Upper lobe of left lung (tissue), 4 donors: ENCODE data around the gene NELFCD.

ENCODE experiments used
- CTCF ChIP-seq, 6 experiments: fragments of 450-650 bp in 4 of 6; fragments of 200-600 bp in 2 of 6; sonication (generic) in 2 of 6; IDR thresholded peaks; one replicate each; pipeline ENCODE4 v1.5.1; 2016 to 2019; ENCODE audit warnings: antibody characterized with exemption in 6 of 6
- EP300 ChIP-seq, 4 donors: sonication (generic); formaldehyde crosslinking; IDR thresholded peaks; one replicate each; pipeline ENCODE4 v1.5.1; 2017; ENCODE audit warnings: antibody characterized with exemption in 4 of 4, control low read depth in 2 of 4
- POLR2A ChIP-seq, 4 donors: fragments of 450-650 bp; IDR thresholded peaks; one replicate each; pipeline ENCODE4 v1.5.1; 2016 to 2017; ENCODE audit warnings: antibody characterized with exemption in 4 of 4, mild to moderate bottlenecking in 2 of 4
- POLR2AphosphoS5 ChIP-seq, 2 donors: sonication (generic); formaldehyde crosslinking; IDR thresholded peaks; one replicate each; pipeline ENCODE4 v1.5.1; 2017; ENCODE audit warnings: antibody characterized with exemption in 2 of 2

- no peak for TF ChIP-seq POLR2AphosphoS5 (IDR thresholded peaks at IDR 0.05)
- TF ChIP-seq CTCF (IDR thresholded peaks at IDR 0.05), result no peak
- TF ChIP-seq POLR2A (IDR thresholded peaks at IDR 0.05), result no peak
- no peak for TF ChIP-seq EP300 (IDR thresholded peaks at IDR 0.05)
These were observed 19.3 kb downstream of the NELFCD start for GRCh38 chr20:59000326-59000725.
